Right ventricle myocardium inferior (tissue), 1 donor: ENCODE measurements around the gene COL4A6. TPM values are rescaled to one million over a fixed set of nuclear protein-coding genes. Genes with fewer than 3 reads are reported as not detected.

Experiments
- ATAC-seq: fragments of 200-7000 bp; cut with Tn5 transposase; one replicate; pipeline ENCODE4 v1.9.1; 2020; ENCODE audit warnings: mild to moderate bottlenecking, moderate library complexity
- DNase-seq: peaks from one replicate; pipeline ENCODE4 v3.0.0; 2021; ENCODE audit errors: missing footprints
- intact Hi-C: fragments of 100-400 bp; cut with DNase I; formaldehyde crosslinking; loops from one replicate; pipeline ENCODE4 v1.11.0; 2022
- total RNA-seq: library from RNA; stranded (reverse); fragmentation: NEBNext Ultra II Directional; extraction: Animal tissue kit (Norgen Biotek cat#: 25700); gene quantifications from one replicate; pipeline ENCODE4 v1.2.1, GENCODE V29; 2021
- donor health status: DM: no; HTN: yes; CAD: no; lungs with severe emphysema.

COL4A6 gene
- total RNA-seq, 1 donor from 2014 or later, result 8.3 TPM

- intact Hi-C loops, result no loop called here
- DNase-seq (no peak), ATAC-seq (no peak)
Measured at GRCh38 chrX:108348525-108348924, 89.7 kb downstream of the COL4A6 start.

- intact Hi-C loops, result no loop called here
- DNase-seq, result no peak
- no peak for ATAC-seq
Measured at GRCh38 chrX:108347800-108348199, 90.4 kb downstream of the COL4A6 start.

- intact Hi-C loops, result no loop called here
- DNase-seq (no peak), ATAC-seq (no peak)
Measured at GRCh38 chrX:108344216-108344615, 94.0 kb downstream of the COL4A6 start.

- peak; percentile 56 for ATAC-seq
Measured at GRCh38 chrX:108341947-108342346, 96.3 kb downstream of the COL4A6 start.

GRCh38 chrX:108332281-108332680, 105.9 kb downstream of the COL4A6 start:
- intact Hi-C loops, result no loop called here
- ATAC-seq (no peak), DNase-seq (no peak)

More at GRCh38 chrX:108341947-108342346, 96.3 kb downstream of the COL4A6 start:
- intact Hi-C loops, result no loop called here
- no peak for DNase-seq

- ATAC-seq (no peak), DNase-seq (no peak)
- intact Hi-C loops, result no loop called here
Measured at GRCh38 chrX:108331126-108331909, 106.9 kb downstream of the COL4A6 start.

GRCh38 chrX:108323751-108324150, 114.5 kb downstream of the COL4A6 start:
- ATAC-seq, result no peak
- DNase-seq, result no peak
- intact Hi-C loops, result no loop called here

- ATAC-seq (no peak), DNase-seq (no peak)
- intact Hi-C loops, result no loop called here
Measured at GRCh38 chrX:108322234-108322633, 116.0 kb downstream of the COL4A6 start.

GRCh38 chrX:108316456-108316855, 121.8 kb downstream of the COL4A6 start:
- DNase-seq (no peak), ATAC-seq (no peak)
- intact Hi-C loops, result no loop called here

GRCh38 chrX:108313669-108314068, 124.6 kb downstream of the COL4A6 start:
- DNase-seq (no peak), ATAC-seq (no peak)
- intact Hi-C loops, result no loop called here

- DNase-seq (peak; percentile 45), ATAC-seq (peak; percentile 86)
- intact Hi-C loops, result no loop called here
Measured at GRCh38 chrX:108312957-108313356, 125.3 kb downstream of the COL4A6 start.

- DNase-seq, result no peak
- intact Hi-C loops, result no loop called here
- no peak for ATAC-seq
Measured at GRCh38 chrX:108312011-108312410, 126.2 kb downstream of the COL4A6 start.

- DNase-seq (no peak), ATAC-seq (no peak)
- intact Hi-C loops, result loop anchor here (1.0 kb wide), 1 partner anchor 129 kb away; the partner anchor contains the start of gene COL4A5
Measured at GRCh38 chrX:108310506-108310905, 127.7 kb downstream of the COL4A6 start.

GRCh38 chrX:108309144-108309543, 129.1 kb downstream of the COL4A6 start:
- ATAC-seq, result no peak
- no peak for DNase-seq
- intact Hi-C loops, result loop anchor here (5.0 to 10.0 kb wide), 2 partner anchors 76 to 228 kb away; no protein-coding TSS in a partner anchor

- peak; percentile 85 for ATAC-seq
- intact Hi-C loops, result loop anchor here (5.0 to 10.0 kb wide), 2 partner anchors 77 to 230 kb away; no protein-coding TSS in a partner anchor
Measured at GRCh38 chrX:108307132-108308085, 130.8 kb downstream of the COL4A6 start.

GRCh38 chrX:108306086-108306485, 132.1 kb downstream of the COL4A6 start:
- ATAC-seq (no peak), DNase-seq (no peak)
- intact Hi-C loops, result loop anchor here (5.0 to 10.0 kb wide), 2 partner anchors 79 to 231 kb away; no protein-coding TSS in a partner anchor

More at GRCh38 chrX:108307132-108308085, 130.8 kb downstream of the COL4A6 start:
- DNase-seq, result peak; percentile 54

- intact Hi-C loops, result loop anchor here (5.0 to 10.0 kb wide), 2 partner anchors 80 to 233 kb away; no protein-coding TSS in a partner anchor
- no peak for ATAC-seq
- DNase-seq, result no peak
Measured at GRCh38 chrX:108304757-108305156, 133.5 kb downstream of the COL4A6 start.

- ATAC-seq (no peak), DNase-seq (no peak)
- intact Hi-C loops, result loop anchor here (10.0 kb wide), 1 partner anchor 81 kb away; no protein-coding TSS in a partner anchor
Measured at GRCh38 chrX:108304210-108304609, 134.0 kb downstream of the COL4A6 start.

GRCh38 chrX:108303682-108304081, 134.5 kb downstream of the COL4A6 start:
- ATAC-seq, result peak; percentile 58
- intact Hi-C loops, result loop anchor here (10.0 kb wide), 1 partner anchor 81 kb away; no protein-coding TSS in a partner anchor

More at GRCh38 chrX:108303682-108304081, 134.5 kb downstream of the COL4A6 start:
- DNase-seq, result no peak
